ENCODE data around the gene LACTB. TPM values are rescaled to one million over a fixed set of nuclear protein-coding genes. Genes with fewer than 3 reads are reported as not detected.

The LACTB gene
- total RNA-seq, 2 donors from 2014 or later: 9.1 to 15.4 TPM

DNA sequence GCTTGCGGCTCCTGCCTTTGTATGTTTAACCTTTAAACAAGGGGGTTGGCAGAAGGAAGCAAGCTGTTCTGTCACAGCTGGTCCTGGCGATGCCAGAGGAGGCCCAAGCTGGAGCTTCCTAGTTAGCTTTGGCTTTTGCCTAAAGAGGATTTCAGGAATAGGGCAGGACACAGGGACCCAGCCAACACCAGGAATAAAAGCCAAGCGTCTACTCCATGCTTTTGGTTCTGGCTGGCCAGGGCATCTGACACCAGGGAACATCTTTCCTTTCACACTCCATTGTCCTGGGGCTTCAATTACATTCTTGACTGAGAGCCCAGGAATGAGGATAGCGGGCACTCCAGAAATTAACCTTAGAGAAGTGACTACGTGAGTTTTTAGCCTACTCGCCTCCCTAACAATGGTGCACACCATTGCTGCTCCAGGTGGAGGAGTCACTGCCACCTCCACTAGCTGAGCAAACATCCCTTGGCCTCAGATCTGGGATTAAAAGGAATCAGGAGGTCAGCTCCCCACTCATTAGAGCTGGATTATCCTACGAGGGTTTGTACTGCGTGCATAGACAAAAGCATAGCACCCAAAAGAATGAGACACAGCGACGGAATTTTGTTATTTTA, 40.9 kb upstream of the LACTB start:
- H3K4me3 ChIP-seq: no peak overlapping the region
- H3K36me3 ChIP-seq: no peaks in the 10 kb centered on the region
- intact Hi-C loops (cut with DNase I): no loop called here
- H3K4me1 ChIP-seq (replicated peaks): no peaks in the 10 kb centered on the region
- H3K27ac ChIP-seq: no peak overlapping the region
- no peaks in the 10 kb centered on the region for H3K27me3 ChIP-seq (replicated peaks; ENCODE audit: insufficient read depth)
- H3K9me3 ChIP-seq: no peaks in the 10 kb centered on the region
- 71% methylated on average over 10 of the region's 10 CpGs for WGBS
- no peak for DNase-seq (ENCODE audit: low spot score)
- TF ChIP-seq, protein P1, sequence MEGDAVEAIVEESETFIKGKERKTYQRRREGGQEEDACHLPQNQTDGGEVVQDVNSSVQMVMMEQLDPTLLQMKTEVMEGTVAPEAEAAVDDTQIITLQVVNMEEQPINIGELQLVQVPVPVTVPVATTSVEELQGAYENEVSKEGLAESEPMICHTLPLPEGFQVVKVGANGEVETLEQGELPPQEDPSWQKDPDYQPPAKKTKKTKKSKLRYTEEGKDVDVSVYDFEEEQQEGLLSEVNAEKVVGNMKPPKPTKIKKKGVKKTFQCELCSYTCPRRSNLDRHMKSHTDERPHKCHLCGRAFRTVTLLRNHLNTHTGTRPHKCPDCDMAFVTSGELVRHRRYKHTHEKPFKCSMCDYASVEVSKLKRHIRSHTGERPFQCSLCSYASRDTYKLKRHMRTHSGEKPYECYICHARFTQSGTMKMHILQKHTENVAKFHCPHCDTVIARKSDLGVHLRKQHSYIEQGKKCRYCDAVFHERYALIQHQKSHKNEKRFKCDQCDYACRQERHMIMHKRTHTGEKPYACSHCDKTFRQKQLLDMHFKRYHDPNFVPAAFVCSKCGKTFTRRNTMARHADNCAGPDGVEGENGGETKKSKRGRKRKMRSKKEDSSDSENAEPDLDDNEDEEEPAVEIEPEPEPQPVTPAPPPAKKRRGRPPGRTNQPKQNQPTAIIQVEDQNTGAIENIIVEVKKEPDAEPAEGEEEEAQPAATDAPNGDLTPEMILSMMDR (IDR thresholded peaks at IDR 0.05): no peak
- TF ChIP-seq POLR2A (IDR thresholded peaks at IDR 0.05): no peak
- no peak for TF ChIP-seq POLR2AphosphoS5 (IDR thresholded peaks at IDR 0.05)

DNA sequence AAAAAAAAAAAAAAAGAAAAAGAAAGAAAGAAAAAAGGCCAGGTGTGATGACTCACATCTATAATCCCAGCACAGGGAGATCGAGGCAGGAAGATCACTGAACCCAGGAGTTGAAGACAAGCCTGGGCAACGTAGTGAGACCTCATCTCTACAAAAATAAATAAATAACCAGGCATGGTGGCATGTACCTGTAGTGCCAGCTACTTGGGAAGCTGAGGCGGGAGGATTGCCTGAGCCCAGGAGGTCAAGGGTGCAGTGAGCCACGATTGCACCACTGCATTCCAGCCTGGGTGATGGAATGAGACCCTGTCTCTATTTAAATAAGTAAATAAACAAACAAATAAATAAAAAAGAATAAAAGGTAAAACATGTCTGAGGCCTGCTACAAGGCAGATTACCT, 39.3 kb upstream of the LACTB start:
- Histone ChIP-seq H3K27me3 (replicated peaks; ENCODE audit: insufficient read depth) (no peaks in the 10 kb centered on the region), H3K27ac (no peak overlapping the region), H3K4me3 (no peak overlapping the region), H3K36me3 (no peaks in the 10 kb centered on the region), H3K9me3 (no peaks in the 10 kb centered on the region), H3K4me1 (replicated peaks) (no peaks in the 10 kb centered on the region)
- WGBS: 77% methylated on average over 4 of the region's 4 CpGs
- no peak for DNase-seq (ENCODE audit: low spot score)
- intact Hi-C loops (cut with DNase I): no loop called here
- no peak for TF ChIP-seq POLR2A (IDR thresholded peaks at IDR 0.05)
- TF ChIP-seq, protein P1 (IDR thresholded peaks at IDR 0.05): no peak
- no peak for TF ChIP-seq POLR2AphosphoS5 (IDR thresholded peaks at IDR 0.05)

DNA sequence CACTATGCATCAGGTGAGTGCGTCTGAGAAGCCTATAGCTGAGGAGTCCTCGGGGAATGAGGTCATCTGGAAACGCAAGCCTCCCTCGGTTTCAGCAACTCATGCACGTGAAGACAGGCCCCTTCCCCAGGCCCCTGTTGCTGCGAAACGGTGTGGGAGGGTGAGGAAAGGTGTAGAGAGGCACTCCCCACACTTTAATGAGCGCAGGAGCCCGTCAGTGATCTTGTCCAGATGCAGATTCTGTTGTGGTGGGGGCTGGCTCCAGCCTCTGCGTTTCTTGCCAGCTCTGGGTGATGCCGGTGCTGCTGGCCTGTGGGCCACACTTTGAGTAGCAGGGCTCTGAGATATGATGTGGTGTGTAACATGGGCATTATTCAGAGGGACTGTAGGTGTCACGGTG, 38.6 kb upstream of the LACTB start:
- Histone ChIP-seq H3K36me3 (no peaks in the 10 kb centered on the region), H3K27me3 (replicated peaks; ENCODE audit: insufficient read depth) (no peaks in the 10 kb centered on the region), H3K27ac (no peak overlapping the region), H3K9me3 (no peaks in the 10 kb centered on the region), H3K4me3 (no peak overlapping the region), H3K4me1 (replicated peaks) (no peaks in the 10 kb centered on the region)
- WGBS: 80% methylated on average over 12 of the region's 12 CpGs
- intact Hi-C loops (cut with DNase I): no loop called here
- no peak for DNase-seq (ENCODE audit: low spot score)
- TF ChIP-seq POLR2A (IDR thresholded peaks at IDR 0.05) (no peak), POLR2AphosphoS5 (IDR thresholded peaks at IDR 0.05) (no peak)
- TF ChIP-seq, protein P1 (IDR thresholded peaks at IDR 0.05): no peak

DNA sequence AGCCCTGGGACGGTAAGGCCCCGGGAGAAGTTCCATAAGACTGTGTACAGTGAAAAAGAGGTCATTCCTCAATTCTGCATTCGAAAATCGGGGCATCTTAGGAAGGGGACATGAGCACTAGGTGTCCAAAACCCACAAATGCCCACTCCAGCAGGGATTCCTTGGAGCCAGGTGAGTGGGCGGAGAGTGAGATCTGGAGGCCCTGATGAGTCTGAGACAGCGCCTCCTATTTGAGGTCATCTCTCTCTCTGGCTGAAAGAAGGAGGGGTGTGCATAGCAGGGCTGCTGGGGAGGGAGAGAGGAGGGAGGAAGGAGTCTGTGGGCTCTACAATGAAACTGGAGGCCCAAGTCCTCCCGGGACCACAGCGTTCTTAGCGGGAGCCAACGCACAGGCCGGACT, 38.1 kb upstream of the LACTB start:
- no peak for DNase-seq (ENCODE audit: low spot score)
- TF ChIP-seq POLR2AphosphoS5 (IDR thresholded peaks at IDR 0.05): no peak
- TF ChIP-seq POLR2A (IDR thresholded peaks at IDR 0.05): no peak
- TF ChIP-seq, protein P1 (IDR thresholded peaks at IDR 0.05): no peak
- Histone ChIP-seq H3K36me3 (no peaks in the 10 kb centered on the region), H3K27ac (no peak overlapping the region), H3K4me1 (replicated peaks) (no peaks in the 10 kb centered on the region), H3K4me3 (no peak overlapping the region), H3K9me3 (no peaks in the 10 kb centered on the region), H3K27me3 (replicated peaks; ENCODE audit: insufficient read depth) (no peaks in the 10 kb centered on the region)
- intact Hi-C loops (cut with DNase I): no loop called here
- 93% methylated on average over 11 of the region's 11 CpGs for WGBS

DNA sequence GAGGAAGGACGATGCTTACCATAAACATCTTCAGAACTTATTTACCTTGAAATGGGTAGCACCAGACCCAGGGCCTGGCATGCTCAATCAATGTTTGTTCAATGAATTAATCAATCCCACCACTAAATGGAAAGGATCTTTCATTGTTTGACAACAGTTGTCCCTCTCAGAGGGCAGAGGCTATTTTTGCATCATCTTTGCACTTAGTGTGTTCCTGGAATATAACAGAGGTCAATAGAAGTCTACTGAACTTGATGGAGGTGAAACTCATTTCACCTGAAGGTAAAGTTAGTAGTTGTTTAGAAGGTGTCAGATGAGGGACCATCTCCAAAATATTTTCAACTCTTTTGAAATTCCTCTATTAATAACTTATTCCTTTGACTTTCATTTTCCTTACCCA, 36.9 kb upstream of the LACTB start:
- no peak overlapping the region for H3K4me3 ChIP-seq
- 86% methylated on average over 1 of the region's 1 CpG for WGBS
- H3K4me1 ChIP-seq (replicated peaks): no peaks in the 10 kb centered on the region
- H3K9me3 ChIP-seq: no peaks in the 10 kb centered on the region
- H3K27ac ChIP-seq: no peak overlapping the region
- H3K27me3 ChIP-seq (replicated peaks; ENCODE audit: insufficient read depth): no peaks in the 10 kb centered on the region
- TF ChIP-seq POLR2A (IDR thresholded peaks at IDR 0.05) (no peak), POLR2AphosphoS5 (IDR thresholded peaks at IDR 0.05) (no peak)
- TF ChIP-seq, protein P1 (IDR thresholded peaks at IDR 0.05): no peak
- no peak for DNase-seq (ENCODE audit: low spot score)
- intact Hi-C loops (cut with DNase I): no loop called here
- H3K36me3 ChIP-seq: no peaks in the 10 kb centered on the region

Measured in prostate gland (tissue), 2 donors.